GM21367 (cell line): ENCODE data around the gene MYB.

Experiments used
- ATAC-seq: cut with Tn5 transposase; IDR thresholded peaks from one replicate; pipeline ENCODE4 v1.9.1; 2021; ENCODE audit not compliant: unreplicated experiment

MYB gene

DNA sequence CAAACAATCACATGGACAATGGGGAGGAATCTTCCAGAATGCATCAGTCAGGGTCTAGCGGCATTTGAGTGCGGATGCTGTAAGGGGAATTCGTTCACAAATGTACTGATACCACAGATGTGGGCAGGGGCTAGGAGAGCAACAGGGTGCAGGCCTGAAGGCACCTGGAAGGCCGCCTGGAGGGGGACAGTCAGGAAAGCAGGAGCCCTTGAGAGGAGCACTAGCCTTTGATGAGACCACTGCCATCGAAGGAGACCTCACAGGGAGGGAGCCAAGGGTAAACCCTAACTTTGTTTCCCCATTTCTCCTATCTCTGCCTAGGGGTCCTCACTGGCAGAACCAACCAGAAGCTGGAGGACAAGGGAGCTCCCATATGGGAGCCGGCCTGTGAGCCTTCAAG lies 38.2 kb downstream of the MYB start:
- no peak for ATAC-seq

DNA sequence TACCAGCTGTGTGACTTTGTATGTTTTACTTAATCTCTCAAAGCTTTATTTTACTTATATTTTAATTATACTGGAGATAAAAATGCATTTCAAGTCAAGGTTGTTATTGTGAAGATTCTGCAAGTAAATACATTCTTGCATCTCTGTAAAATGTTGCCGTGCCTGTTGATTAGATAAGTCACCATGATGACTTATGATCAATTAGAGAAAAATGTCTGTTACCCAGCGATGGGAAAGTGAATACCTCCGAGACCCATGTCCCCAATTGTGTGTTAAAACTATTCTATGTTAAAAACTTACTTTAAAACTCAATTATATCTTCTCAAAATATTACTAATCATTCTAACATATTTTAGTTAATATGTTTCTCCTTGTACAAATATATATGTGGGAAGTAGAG lies 39.9 kb downstream of the MYB start:
- no peak for ATAC-seq

DNA sequence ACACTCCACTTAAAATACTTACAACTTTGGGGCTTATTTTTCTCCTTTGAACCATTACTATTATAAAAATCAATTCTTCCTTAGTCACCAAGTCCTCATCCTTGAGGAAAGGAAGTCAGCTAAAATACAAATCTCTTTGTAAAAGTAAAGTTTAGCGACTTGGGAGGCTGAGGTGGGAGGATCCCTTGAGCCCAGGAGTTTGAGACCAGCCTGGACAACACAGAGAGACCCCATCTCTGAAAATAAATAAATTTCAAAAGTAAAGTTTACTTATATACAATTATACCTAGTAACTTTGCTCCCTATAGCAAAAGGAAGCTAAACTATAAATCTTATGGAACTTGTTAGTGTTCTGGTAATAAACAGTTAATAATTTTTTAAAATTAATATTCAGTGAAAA lies 40.4 kb downstream of the MYB start:
- no peak for ATAC-seq

DNA sequence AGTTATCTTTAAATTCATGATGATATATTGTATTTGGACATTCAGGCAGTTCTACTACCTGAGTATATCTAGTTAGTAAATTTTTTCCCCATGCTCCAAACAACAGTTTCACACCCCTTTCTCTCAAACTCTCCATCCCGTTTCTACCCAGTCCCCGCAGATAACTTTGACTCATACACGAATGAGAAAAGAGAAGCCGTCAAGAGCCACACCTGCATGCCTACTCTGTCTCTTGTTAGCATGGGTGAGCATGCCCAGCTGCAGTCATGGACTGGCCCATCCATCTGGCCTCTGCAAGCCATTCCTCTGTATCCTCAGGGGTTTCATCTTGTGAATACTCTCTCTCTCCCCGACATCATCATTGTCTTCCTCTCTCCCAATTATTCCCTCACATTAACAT lies 41.5 kb downstream of the MYB start:
- ATAC-seq, result no peak

DNA sequence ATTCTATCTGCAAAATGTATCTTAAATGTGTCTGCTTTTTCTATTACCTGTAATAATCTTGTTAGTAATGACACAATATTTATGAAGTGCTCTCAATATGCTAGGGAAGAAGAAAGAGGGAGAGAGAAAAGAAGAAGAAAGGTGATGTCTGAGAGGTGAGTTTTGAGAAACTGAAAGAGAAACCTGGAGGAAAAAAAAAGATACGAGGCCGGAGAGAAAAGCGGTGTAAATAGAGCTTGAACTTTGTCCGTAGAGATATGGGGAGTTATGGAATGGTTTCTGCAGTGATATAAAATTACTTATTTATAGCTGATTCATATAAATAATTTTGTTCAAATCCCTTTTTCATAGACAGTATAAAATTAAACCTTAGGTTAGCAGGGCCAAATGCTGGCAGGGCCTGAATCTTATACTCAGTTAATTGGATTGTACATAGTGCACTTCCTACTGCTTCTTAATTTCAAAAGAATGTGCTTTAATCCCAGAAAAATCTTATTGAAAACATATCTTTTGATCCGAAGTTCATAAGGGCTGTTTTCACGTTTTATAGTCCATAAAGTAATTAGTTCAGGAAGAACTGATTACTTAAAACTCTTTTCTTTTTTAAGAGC lies 43.0 kb downstream of the MYB start:
- no peak for ATAC-seq

DNA sequence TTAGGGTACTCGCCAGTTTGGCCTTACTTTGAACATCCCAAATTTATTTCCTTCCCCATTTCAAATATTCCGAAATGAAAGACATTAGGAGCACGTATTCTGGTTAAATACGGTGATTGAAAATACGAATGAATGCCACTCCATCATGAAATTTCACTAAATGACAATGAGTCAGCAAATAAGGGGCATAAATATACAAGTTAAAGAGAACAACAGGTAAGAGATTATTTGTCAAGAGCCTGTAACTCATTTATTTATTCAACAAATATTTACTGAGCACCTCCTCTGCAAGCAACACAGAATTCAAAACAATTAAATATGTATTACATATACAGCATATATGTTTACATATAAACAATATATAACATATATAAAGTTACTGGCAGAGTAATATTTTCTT lies 44.8 kb downstream of the MYB start:
- no peak for ATAC-seq

DNA sequence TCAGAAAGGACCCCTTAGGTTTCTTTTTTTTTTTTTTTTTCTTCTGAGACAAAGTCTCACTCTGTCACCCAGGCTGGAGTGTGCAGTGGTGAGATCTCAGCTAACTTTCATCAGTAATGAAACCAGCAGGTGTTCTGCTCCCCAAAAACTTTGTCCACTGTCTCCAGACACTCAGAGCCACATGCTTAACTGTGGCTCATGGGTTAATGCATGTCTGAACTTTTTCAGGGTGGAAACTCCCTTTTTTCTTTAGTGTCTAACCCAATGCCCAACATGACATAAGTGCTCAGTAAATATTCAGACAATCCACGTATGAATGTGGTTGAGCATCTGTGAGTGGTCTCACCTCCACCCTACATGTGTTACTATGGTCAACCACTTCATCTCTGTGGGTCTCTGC lies 45.4 kb downstream of the MYB start:
- peak; percentile 84 for ATAC-seq

DNA sequence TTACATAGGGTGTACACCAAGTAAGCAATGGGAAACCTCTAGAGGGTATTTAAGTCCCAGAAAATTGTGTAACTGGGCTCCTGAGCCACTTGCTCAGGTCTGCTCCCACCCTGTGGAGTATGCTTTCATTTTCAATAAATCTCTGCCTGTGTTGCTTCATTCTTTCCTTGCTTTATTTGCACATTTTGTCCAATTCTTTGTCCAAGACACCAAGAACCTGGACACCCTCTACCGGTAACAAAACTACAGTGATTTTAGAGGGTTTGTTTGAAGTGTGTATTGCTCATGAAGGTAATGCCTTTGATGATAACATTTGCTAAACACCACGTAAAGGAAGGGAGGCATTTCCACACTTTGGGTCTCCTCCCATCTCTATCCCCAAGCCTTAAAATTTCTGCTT lies 46.2 kb downstream of the MYB start:
- no peak for ATAC-seq

DNA sequence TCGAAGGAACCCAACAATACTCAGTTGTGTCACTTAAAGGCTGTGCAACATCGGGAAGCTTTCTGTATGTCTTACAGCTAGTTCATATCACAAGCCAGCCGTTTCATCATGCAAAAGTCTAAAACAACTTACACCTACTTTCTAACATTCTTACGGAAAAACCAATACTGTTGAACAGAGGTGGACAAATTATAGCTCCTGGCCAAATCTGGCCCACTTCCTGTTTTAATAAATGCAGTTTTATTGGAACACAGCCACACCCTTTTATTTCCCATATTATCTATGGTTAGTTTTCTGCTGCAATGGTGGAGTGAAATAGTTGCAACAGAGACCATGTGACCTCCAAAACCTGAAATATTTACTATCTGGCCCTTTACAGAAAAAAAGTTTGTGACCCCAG lies 46.6 kb downstream of the MYB start:
- no peak for ATAC-seq

DNA sequence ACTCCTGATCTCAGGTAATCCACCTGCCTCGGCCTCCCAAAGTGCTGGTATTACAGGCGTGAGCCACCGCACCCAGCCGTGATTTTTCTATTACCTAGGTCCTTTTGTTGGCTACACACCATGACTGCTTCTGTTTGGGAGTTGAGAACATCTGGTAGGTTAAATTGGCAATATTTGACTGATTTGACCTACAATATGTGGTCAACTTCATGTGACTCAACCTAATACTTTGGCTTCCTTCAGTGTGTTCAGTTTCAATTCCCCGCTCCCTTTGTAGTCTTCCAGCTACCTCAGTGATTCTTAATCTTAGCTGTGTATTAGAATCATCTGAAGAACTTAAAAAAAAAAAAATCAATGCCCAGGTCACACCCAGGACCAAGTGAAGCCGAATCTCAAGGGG lies 47.4 kb downstream of the MYB start:
- ATAC-seq, result no peak

DNA sequence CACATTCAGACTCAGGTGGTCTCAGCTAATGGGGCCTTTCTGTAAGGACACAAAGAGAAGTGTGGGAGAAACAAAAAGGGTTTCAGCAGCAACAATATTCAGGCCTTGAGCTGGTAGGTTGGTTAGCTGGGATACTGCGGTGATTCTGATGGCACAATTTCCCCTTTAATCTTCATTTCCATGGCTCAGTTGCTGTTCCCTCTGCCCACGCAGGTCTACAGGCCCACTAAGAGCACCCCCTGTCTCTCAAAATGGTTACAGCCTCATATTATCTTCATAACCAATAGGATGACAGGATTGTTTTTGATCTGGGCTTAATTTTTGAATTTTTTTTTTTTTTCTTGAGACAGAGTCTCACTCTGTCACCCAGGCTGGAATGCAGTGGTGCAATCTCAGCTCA lies 48.9 kb downstream of the MYB start:
- no peak for ATAC-seq

DNA sequence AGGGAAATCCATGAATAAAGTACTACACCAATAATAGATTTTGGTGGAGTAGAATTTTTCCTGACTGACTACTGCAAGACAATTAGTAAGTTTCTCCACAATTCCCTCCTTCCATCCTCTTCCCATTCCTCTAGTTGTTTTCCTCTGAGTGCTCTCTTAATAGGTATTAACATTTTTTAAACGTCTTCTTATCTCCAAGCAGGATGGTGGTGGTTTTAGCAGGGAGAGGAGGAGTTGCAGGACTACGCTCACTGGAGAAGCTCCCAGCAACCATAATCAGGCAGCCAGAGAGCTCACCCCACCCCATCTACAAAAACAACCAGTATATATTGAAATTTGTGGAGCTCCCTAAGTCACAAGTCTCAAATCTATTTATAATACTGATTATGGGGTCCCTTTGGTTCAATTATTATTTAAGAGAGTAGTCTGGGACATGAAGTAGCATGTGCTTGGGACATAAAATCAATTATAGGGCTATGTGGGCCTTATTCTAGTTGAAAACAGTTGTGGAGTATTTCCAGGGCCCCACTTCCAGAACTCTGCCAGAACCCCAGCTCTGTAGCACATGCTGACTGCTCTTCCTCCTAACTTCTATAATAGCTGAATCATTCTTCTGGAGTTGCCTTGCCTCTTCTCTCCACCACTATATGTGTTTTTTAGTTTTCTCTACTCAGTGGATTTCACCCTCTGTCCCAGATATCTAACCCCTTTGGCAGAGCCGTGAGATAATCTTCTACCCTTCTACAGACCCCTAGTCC lies 49.8 kb downstream of the MYB start:
- no peak for ATAC-seq

DNA sequence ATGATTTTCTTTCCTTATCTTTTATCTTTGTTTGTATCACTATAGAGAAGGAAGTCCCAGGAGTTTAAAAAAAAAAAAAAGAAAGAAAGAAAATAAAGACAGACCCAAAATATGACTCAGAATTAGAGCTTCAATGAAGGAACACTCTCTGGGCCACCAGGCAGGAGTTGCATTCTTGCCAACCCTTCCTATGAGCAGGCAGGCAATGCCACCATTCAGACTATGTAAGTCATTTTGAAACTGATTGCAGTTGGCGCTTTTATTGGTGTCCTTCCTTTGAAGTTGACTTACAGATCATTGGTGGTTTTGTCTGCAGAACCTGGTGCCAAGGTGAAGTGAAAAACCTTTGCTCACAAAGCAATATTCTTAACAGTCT lies 50.3 kb downstream of the MYB start:
- no peak for ATAC-seq

DNA sequence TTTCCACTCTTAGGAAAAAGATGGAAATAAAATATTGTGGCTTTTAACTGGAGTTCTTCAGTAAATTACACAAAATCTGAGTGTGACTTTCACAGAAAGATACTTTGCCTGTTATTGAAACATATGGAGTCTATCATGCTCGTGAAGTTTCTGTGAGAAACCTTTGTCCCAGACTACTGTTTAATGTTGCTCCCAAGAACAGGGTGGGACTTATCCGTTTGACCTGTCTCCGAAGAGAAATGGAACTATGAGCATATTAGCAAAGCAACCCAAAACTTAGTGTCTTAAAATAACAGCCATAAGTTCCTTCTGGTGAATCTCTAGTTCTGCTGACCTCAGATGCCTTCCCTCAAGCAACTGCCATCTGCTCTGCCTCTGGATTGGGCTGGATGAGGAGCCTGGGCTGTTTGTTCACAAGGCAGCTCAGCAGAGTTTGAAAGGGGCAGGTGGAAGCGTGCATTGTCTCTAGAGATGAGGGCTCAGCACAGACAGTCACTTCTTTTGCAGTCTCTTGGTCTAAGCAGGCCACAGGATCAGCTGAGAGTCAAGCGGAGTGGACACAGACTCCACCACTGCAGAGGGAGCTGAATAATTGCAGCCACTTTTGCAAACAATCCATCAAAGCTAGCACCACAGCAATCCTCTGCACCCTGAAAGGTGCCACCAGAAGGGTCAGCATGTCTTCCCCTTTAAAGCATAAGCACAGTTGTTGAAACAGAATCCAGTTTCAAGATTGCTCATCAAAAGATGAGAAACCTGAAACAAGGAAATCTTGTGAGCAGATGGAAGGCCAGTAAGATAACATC lies 52.8 kb downstream of the MYB start:
- peak; percentile 45 for ATAC-seq

DNA sequence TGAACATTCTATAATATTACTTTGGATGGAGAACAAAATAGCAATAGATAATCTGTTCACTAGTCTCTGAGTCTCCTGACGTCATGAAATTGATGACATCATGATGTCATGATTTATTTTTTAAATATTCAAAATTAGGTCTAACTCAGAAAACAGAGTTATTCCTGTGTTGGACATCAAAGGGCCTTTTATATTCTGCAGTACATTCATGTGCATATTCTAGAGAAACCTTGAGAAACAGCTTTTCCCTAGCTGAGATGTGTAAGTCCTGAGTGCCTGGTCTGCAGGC lies 53.3 kb downstream of the MYB start:
- ATAC-seq, result no peak

DNA sequence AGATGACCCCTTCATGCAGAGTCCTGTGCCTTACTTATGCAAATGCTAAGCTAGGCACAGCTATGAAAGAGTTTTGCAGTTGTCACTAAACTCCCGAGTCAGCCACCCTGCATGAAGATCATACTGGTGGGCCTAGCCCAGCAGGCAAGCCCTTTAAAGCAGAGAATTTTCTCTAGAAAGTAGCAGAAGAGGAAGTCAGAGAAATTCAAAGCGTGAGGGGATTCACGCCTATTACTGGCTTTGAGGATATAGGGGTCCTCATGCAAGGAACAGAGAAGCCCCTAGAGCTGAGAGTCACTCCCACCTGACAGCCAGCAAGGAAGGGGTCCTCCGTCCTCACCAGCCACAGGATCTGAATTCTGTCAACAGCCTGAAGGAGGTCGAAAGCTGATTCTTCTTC lies 54.6 kb downstream of the MYB start:
- ATAC-seq, result no peak

DNA sequence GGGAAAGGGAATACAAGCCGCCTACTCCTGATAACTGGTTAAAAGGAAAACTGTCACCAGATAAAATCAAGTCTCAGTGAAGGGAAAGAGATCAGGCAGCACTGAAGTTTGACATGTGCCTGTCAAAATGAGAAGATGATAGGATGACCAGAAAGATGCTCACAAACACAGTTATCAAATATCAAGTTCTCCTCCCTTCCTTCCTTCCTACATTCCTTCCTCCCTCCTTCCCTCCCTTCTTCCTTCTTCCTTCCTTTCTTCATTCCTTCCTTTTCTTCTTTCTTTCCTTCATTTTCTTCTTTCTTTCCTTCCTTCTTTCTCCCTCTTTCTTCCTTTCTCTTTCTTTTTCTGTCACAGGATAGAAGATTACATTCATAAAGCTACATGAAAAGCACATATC lies 55.2 kb downstream of the MYB start:
- no peak for ATAC-seq

DNA sequence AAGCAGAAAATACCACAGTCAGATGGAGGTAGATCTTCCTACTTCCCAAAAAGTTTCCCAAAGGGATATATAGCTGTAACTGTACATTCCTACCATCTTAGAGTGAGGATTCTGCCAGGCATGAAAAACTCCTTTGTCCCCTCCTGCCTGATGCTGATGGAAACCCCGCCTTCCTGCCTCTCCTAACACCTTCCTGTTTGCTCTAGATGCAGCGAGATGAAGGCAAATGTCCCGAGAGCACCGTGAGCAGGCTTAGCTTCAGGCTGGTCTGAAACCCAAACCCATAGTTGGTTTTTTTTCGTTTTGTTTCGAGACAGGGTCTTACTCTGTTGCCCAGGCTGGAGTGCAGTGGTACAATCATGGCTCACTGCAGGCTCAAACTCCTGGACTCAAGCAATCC lies 55.6 kb downstream of the MYB start:
- no peak for ATAC-seq

DNA sequence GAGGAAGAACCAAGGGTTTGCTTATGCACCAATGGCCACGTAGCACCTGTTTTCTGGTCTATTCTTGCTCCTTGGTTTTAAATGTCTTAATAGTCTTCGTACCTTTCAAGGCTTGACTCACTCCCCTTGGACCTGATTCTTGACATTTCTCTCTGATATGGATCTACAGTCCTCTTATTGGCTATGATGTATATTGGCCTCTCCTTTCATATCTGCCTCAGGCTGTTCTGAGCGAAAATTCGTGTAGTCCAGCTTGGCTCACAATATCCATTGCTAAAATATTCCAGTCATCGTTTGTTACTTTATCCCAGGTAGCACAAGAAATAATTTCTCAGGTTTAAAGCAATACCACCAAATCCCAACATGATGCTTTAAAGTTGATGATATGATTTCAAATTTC lies 59.6 kb downstream of the MYB start:
- no peak for ATAC-seq

DNA sequence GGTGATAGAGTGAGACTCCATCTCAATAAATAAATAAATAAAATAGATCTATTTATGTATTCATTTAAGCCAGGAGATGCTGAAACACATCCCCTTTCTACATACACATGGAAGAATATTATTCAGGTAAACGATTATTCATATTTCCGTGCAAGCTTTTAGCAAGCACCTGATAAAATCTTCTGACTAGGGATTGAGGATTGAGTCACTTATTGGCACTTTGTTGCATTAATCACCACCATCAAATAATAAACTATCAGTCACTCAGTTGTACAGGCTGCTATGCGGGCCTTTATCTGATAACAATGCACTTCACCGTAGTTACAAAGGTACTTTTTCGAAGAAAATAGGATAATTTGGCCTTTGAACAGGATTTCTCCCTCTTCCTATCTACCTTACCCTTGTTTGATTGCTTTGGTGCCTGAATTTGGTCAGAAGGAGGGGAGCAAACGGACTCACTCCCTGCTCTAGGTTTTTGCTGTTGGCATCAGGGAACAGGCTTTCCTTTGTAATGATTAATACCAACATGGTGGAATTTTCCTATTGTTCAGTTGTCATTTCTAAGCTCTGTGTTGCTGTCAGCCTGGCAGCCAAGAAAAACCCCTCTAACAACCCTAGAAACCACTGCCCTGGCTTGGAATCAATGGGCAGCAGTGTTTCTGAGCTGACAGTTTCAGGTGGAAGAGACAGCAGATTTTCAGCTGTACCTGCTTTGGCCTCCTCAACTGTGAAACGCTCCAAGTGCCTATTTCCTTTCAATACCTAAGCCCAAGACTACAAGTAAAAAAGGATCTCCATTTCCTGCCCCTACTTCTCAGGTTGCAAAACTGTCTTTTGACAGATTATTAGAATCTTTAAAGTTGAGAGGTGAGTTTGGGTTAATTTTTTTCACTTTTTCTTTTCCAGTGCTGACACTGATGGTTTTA lies 63.0 kb downstream of the MYB start:
- no peak for ATAC-seq

DNA sequence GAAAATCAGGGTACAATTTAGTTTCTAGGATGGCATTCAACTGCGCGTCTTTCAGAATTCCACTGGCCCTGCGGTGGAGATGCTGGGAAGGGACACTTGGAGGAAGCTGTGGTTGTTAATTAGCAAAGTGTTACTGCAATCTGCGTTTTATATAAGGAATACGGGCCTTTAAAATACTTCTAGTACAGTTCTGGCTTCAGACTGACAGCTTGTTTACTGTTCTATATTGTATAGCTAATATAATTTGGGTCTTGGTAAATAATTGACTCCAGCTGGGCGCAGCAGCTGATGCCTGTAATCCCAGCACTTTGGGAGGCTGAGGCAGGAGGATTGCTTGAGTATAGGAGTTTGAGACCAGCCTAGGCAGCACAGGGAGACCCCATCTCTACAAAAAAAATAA lies 63.7 kb downstream of the MYB start:
- ATAC-seq, result no peak
